ENCODE results near the gene SH3D21. TPM values are rescaled to one million over a fixed set of nuclear protein-coding genes. Genes with fewer than 3 reads are reported as not detected.

SH3D21 gene
- total and polyA plus RNA-seq, 10 donors: 1.7 to 9.4 (median 4.0) TPM

GRCh38 chr1:36339215-36339614 lies 33.0 kb downstream of the SH3D21 start:
- H3K27ac ChIP-seq: peak overlapping the region in 5 of 8 donors; percentile 1 to 67 (median 52)
- peaks cover 29 to 69% (median 56%) of the 10 kb centered on the region in 6 donors for H3K4me1 ChIP-seq
- H3K36me3 ChIP-seq: peaks cover 3 to 56% (median 32%) of the 10 kb centered on the region in 6 donors
- WGBS, 5 donors: 54 to 74% (median 61%) methylated on average over 7 of the region's 7 CpGs
- no peak overlapping the region for H3K4me3 ChIP-seq
- H3K9me3 ChIP-seq: no peaks in the 10 kb centered on the region
- intact Hi-C loops (cut with DNase I; ENCODE audit: low total_unique reads): no loop called here
- TF ChIP-seq POLR2A (IDR thresholded peaks at IDR 0.05) (no peak), CTCF (IDR thresholded peaks at IDR 0.05 in 8 of 11, conservative IDR thresholded peaks at IDR 0.05 in 3 of 11) (no peak), POLR2AphosphoS5 (IDR thresholded peaks at IDR 0.05) (peak in 2 of 3 donors; percentile 25 to 59)
- H3K27me3 ChIP-seq (replicated peaks in 1 of 7): no peaks in the 10 kb centered on the region
- DNase-seq: no peak

GRCh38 chr1:36339615-36340014 lies 33.4 kb downstream of the SH3D21 start:
- no peaks in the 10 kb centered on the region for H3K27me3 ChIP-seq (replicated peaks in 1 of 7)

GRCh38 chr1:36341626-36342320 lies 35.6 kb downstream of the SH3D21 start:
- Histone ChIP-seq H3K27ac (peak overlapping the region in 5 of 8 donors; percentile 46 to 67 (median 56)), H3K4me1 (peaks cover 29 to 78% (median 60%) of the 10 kb centered on the region in 6 donors), H3K36me3 (peaks cover 3 to 82% (median 53%) of the 10 kb centered on the region in 6 donors), H3K27me3 (replicated peaks in 1 of 7) (no peaks in the 10 kb centered on the region), H3K9me3 (no peaks in the 10 kb centered on the region), H3K4me3 (no peak overlapping the region)
- DNase-seq: peak; percentile 77
- WGBS, 5 donors: 76 to 91% (median 85%) methylated on average over 11 to 34 of the region's 34 CpGs
- TF ChIP-seq CTCF (IDR thresholded peaks at IDR 0.05 in 8 of 11, conservative IDR thresholded peaks at IDR 0.05 in 3 of 11) (no peak), POLR2AphosphoS5 (IDR thresholded peaks at IDR 0.05) (peak in 2 of 3 donors; percentile 47 to 50), POLR2A (IDR thresholded peaks at IDR 0.05) (no peak)
- intact Hi-C loops (cut with DNase I; ENCODE audit: low total_unique reads): loop anchor here (10.0 kb wide), 1 partner anchor 73 kb away; no protein-coding TSS in a partner anchor

More at GRCh38 chr1:36339615-36340014, 33.4 kb downstream of the SH3D21 start:
- intact Hi-C loops (cut with DNase I; ENCODE audit: low total_unique reads): loop anchor here (10.0 kb wide), 1 partner anchor 75 kb away; no protein-coding TSS in a partner anchor
- Histone ChIP-seq H3K36me3 (peaks cover 3 to 60% (median 35%) of the 10 kb centered on the region in 6 donors), H3K9me3 (no peaks in the 10 kb centered on the region), H3K4me1 (peaks cover 29 to 73% (median 58%) of the 10 kb centered on the region in 6 donors), H3K4me3 (no peak overlapping the region), H3K27ac (peak overlapping the region in 3 of 8 donors; percentile 52 to 67 (median 65))
- no peak for DNase-seq
- WGBS, 5 donors: 83 to 94% (median 86%) methylated on average over 9 of the region's 9 CpGs
- TF ChIP-seq POLR2AphosphoS5 (IDR thresholded peaks at IDR 0.05) (no peak), CTCF (IDR thresholded peaks at IDR 0.05 in 8 of 11, conservative IDR thresholded peaks at IDR 0.05 in 3 of 11) (no peak), POLR2A (IDR thresholded peaks at IDR 0.05) (no peak)

Measured in spleen (tissue), 11 donors.